NCI-H2107 treated with DMSO at 0.1 percent for 48 hours (cell line): Measurements from ENCODE around the gene GYPB.
"Not testable (repeated sequence)": the region's sequence is repeated elsewhere in the genome, so short reads cannot be mapped to it uniquely, and the experiment has no call there.

Experiments
- DNase-seq: peaks from one replicate; lab custom pipeline; 2025; ENCODE audit not compliant: unreplicated experiment; lab: John Stamatoyannopoulos, UW

GYPB gene

DNA sequence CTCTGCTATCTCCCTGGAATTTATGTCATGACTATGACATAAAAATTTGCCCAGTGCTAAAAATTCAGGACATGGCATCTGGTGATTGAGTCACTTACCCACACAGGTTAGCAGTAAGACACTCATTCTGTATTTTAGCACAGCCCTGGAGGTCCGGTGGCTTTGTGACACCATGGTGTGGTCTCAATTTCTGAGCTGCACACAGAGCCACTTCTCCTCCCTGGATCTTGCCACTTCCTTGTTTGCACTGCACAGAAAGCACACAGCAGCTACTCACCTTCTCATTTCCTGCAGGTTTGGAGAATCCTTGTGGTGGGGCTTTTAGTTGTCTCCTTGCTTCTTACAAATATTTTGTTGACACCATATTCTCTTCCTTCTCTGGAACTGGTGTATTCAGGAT, 69.0 kb downstream of the GYPB start:
- DNase-seq = not testable (repeated sequence)

DNA sequence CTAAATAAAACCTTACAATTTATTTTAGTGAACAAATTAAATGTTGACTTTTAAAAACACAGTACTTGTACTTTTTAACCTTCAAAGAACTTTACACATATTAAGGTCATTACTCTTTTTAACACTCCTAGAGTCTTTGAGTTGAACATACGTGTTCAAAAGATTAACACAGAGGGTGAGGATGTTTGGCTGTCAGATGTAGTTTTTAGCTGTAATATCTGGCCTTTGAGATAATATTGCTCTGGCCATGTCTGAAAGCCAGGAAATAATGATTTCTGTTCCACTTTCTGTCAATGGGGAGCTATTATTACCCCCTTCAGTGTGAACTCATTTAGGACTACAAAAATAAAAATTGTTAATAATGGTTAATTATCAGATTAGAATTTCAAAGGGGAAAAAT, 71.7 kb downstream of the GYPB start:
- DNase-seq = not testable (repeated sequence)
